Neural cell (in vitro differentiated cells): ENCODE measurements around the gene NELL2. TPM values are rescaled to one million over a fixed set of nuclear protein-coding genes. Genes with fewer than 3 reads are reported as not detected.

Experiments
- H2AFZ ChIP-seq: fragments of 200-600, 300-800 bp; sonication (generic), shearing (Covaris generic); 2 replicates; pipeline ENCODE4 v1.6.0; 2014; ENCODE audit warnings: low read depth, mild to moderate bottlenecking, antibody characterized with exemption, low read length, moderate library complexity
- H3F3A ChIP-seq: fragments of 200-600 bp; shearing (Covaris generic); 2 replicates; pipeline ENCODE4 v1.6.1; 2016; ENCODE audit warnings: mild to moderate bottlenecking, moderate library complexity, mixed read lengths, antibody characterized with exemption, low read length; ENCODE audit not compliant: insufficient read depth, poor library complexity, severe bottlenecking
- H3K27ac ChIP-seq: fragments of 200-600, 300-800 bp; sonication (generic), shearing (Covaris generic); 2 replicates; pipeline ENCODE4 v1.5.1; 2014; ENCODE audit warnings: mild to moderate bottlenecking, low read length, moderate library complexity
- H3K27me3 ChIP-seq: fragments of 300-800, 200-600 bp; sonication (generic), shearing (Covaris generic); 2 replicates; pipeline ENCODE4 v1.6.0; 2014; ENCODE audit warnings: mild to moderate bottlenecking, low read depth, low read length, moderate library complexity; ENCODE audit not compliant: insufficient read depth
- H3K36me3 ChIP-seq: fragments of 300-800, 200-600 bp; sonication (generic), shearing (Covaris generic); 2 replicates; pipeline ENCODE4 v1.5.1; 2014; ENCODE audit warnings: mild to moderate bottlenecking, antibody characterized with exemption, low read length, moderate library complexity; ENCODE audit not compliant: insufficient read depth
- H3K4me2 ChIP-seq: fragments of 300-800, 200-600 bp; sonication (generic), shearing (Covaris generic); 2 replicates; pipeline ENCODE4 v1.6.0; 2014; ENCODE audit warnings: mild to moderate bottlenecking, low read length
- H3K4me3 ChIP-seq: fragments of 300-800, 200-600 bp; sonication (generic), shearing (Covaris generic); 2 replicates; pipeline ENCODE4 v1.5.1; 2014; ENCODE audit warnings: mild to moderate bottlenecking, low read length, moderate library complexity
- H3K79me2 ChIP-seq: fragments of 200-600 bp; shearing (Covaris generic); replicated peaks from 2 replicates; pipeline ENCODE4 v1.6.0; 2014; ENCODE audit warnings: mild to moderate bottlenecking, low read length, moderate library complexity; ENCODE audit not compliant: insufficient read depth
- H3K9ac ChIP-seq: fragments of 300-800, 200-600 bp; sonication (generic), shearing (Covaris generic); 2 replicates; pipeline ENCODE4 v1.6.1; 2016; ENCODE audit warnings: mild to moderate bottlenecking, low read length, mixed read lengths
- H3K9me2 ChIP-seq: fragments of 200-600 bp; shearing (Covaris generic); 2 replicates; pipeline ENCODE4 v1.6.1; 2016; ENCODE audit warnings: mild to moderate bottlenecking, low read length, mixed read lengths; ENCODE audit not compliant: insufficient read depth
- H3K9me3 ChIP-seq: fragments of 200-600, 300-800 bp; sonication (generic), shearing (Covaris generic); 2 replicates; pipeline ENCODE4 v1.6.1; 2016; ENCODE audit warnings: mild to moderate bottlenecking, mixed run types, low read length, moderate library complexity, mixed read lengths
- H4K20me1 ChIP-seq: fragments of 200-600 bp; shearing (Covaris generic); 2 replicates; pipeline ENCODE4 v1.6.1; 2016; ENCODE audit warnings: mild to moderate bottlenecking, mixed run types; ENCODE audit not compliant: insufficient read depth
- CTCF ChIP-seq: fragments of 450-650 bp; IDR thresholded peaks from 2 replicates; pipeline ENCODE4 v1.5.1; 2014; ENCODE audit warnings: antibody characterized with exemption, mild to moderate bottlenecking, moderate library complexity; ENCODE audit not compliant: poor library complexity, severe bottlenecking
- EP300 ChIP-seq: fragments of 450-650 bp; conservative IDR thresholded peaks from 2 replicates; pipeline ENCODE4 v1.6.1; 2014; ENCODE audit warnings: antibody characterized with exemption, mild to moderate bottlenecking, moderate library complexity; ENCODE audit not compliant: poor library complexity, severe bottlenecking
- EZH2 ChIP-seq: fragments of 200-600, 300-800 bp; shearing (Covaris generic), sonication (generic); IDR thresholded peaks from 2 replicates; pipeline ENCODE4 v1.6.1; 2014; ENCODE audit warnings: antibody characterized with exemption, low read length, borderline replicate concordance, mild to moderate bottlenecking; ENCODE audit not compliant: insufficient read depth, poor library complexity, severe bottlenecking
- MXI1 ChIP-seq: fragments of 450-650 bp; conservative IDR thresholded peaks from 2 replicates; pipeline ENCODE4 v1.6.1; 2014; ENCODE audit warnings: antibody characterized with exemption, mild to moderate bottlenecking; ENCODE audit not compliant: poor library complexity, severe bottlenecking
- POLR2AphosphoS5 ChIP-seq: IDR thresholded peaks from 2 replicates; pipeline ENCODE4 v1.6.1; 2012
- RAD21 ChIP-seq: fragments of 450-650 bp; conservative IDR thresholded peaks from 2 replicates; pipeline ENCODE4 v1.6.1; 2014; ENCODE audit warnings: antibody characterized with exemption, mild to moderate bottlenecking, moderate library complexity
- REST ChIP-seq: IDR thresholded peaks from 2 replicates; pipeline ENCODE4 v1.6.1; 2012; ENCODE audit warnings: borderline replicate concordance
- SMC3 ChIP-seq: fragments of 450-650 bp; conservative IDR thresholded peaks from 2 replicates; pipeline ENCODE4 v1.6.1; 2014; ENCODE audit warnings: antibody characterized with exemption, mild to moderate bottlenecking, moderate library complexity; ENCODE audit not compliant: poor library complexity
- TAF1 ChIP-seq: IDR thresholded peaks from 2 replicates; pipeline ENCODE4 v1.6.1; 2012; ENCODE audit warnings: low read depth
- polyA plus RNA-seq: library from polyadenylated mRNA; depleted of rRNA; stranded (reverse); fragments of >200 nt; gene quantifications from 2 replicates; pipeline ENCODE4 v1.2.3, GENCODE V29; 2014

The NELL2 gene
- polyA plus RNA-seq, 1 donor from 2014 or later: 41.8 TPM

GRCh38 chr12:44889162-44889561 is 13.0 kb upstream of the NELL2 start:
- Histone ChIP-seq H3K79me2 (no peaks in the 10 kb centered on the region), H3K4me2 (no peak overlapping the region), H3K27ac (no peak overlapping the region), H4K20me1 (no peaks in the 10 kb centered on the region), H3K4me3 (no peak overlapping the region), H2AFZ (no peak overlapping the region), H3K36me3 (no peaks in the 10 kb centered on the region), H3K9me2 (no peaks in the 10 kb centered on the region), H3F3A (no peaks in the 10 kb centered on the region), H3K9me3 (no peaks in the 10 kb centered on the region), H3K27me3 (no peaks in the 10 kb centered on the region), H3K9ac (no peak overlapping the region)
- TF ChIP-seq CTCF: no peak
- no peak for TF ChIP-seq RAD21
- TF ChIP-seq REST: no peak
- no peak for TF ChIP-seq TAF1
- TF ChIP-seq EZH2: no peak
- TF ChIP-seq POLR2AphosphoS5: no peak
- TF ChIP-seq SMC3: no peak
- no peak for TF ChIP-seq EP300
- no peak for TF ChIP-seq MXI1

- TF ChIP-seq REST: no peak
- TF ChIP-seq MXI1: no peak
- no peak for TF ChIP-seq EP300
- TF ChIP-seq RAD21: no peak
- TF ChIP-seq TAF1: no peak
- no peak for TF ChIP-seq POLR2AphosphoS5
- no peak for TF ChIP-seq CTCF
- TF ChIP-seq SMC3: no peak
- no peak for TF ChIP-seq EZH2
Measured at GRCh38 chr12:44885902-44886301, 9.8 kb upstream of the NELL2 start.

More at GRCh38 chr12:44885902-44886301, 9.8 kb upstream of the NELL2 start:
- Histone ChIP-seq H3K9me3 (no peaks in the 10 kb centered on the region), H4K20me1 (no peaks in the 10 kb centered on the region), H3K4me2 (no peak overlapping the region), H3K79me2 (no peaks in the 10 kb centered on the region), H3K27ac (no peak overlapping the region), H2AFZ (no peak overlapping the region), H3K36me3 (no peaks in the 10 kb centered on the region), H3K27me3 (no peaks in the 10 kb centered on the region), H3K9ac (no peak overlapping the region), H3K9me2 (no peaks in the 10 kb centered on the region), H3F3A (no peaks in the 10 kb centered on the region), H3K4me3 (no peak overlapping the region)
